SKM-1 (cell line): ENCODE data around the gene TLCD4.
"Not testable (repeated sequence)": the region's sequence is repeated elsewhere in the genome, so short reads cannot be mapped to it uniquely, and the experiment has no call there.

Source experiments
- DNase-seq: peaks from one replicate; lab custom pipeline; 2025; ENCODE audit not compliant: unreplicated experiment; lab: John Stamatoyannopoulos, UW

TLCD4 gene

GRCh38 chr1:95117207-95118066, at the start of gene TLCD4:
TSS of gene TLCD4 (plus strand) at chr1:95117355. CDS start at chr1:95143902, 26,547 bp downstream.
- no peak for DNase-seq

GRCh38 chr1:95067568-95067967, 49.6 kb upstream of the TLCD4 start:
- DNase-seq = no peak

GRCh38 chr1:95068956-95069709, 48.0 kb upstream of the TLCD4 start:
- DNase-seq = no peak

- DNase-seq = no peak
Observed at GRCh38 chr1:95069710-95070093, 47.5 kb upstream of the TLCD4 start.

- no peak for DNase-seq
Observed at GRCh38 chr1:95071539-95071938, 45.6 kb upstream of the TLCD4 start.

GRCh38 chr1:95072117-95072516, 45.0 kb upstream of the TLCD4 start:
- DNase-seq = no peak

- DNase-seq = peak; percentile 86
Observed at GRCh38 chr1:95072532-95073419, 44.4 kb upstream of the TLCD4 start, which contains the start of gene ALG14. TSS of gene ALG14 (minus strand) at chr1:95072951. CDS start at chr1:95072898, 53 bp downstream.

- DNase-seq = no peak
Observed at GRCh38 chr1:95073446-95073845, 43.7 kb upstream of the TLCD4 start.

- no peak for DNase-seq
Observed at GRCh38 chr1:95076034-95076433, 41.1 kb upstream of the TLCD4 start.

- no peak for DNase-seq
Observed at GRCh38 chr1:95080446-95080845, 36.7 kb upstream of the TLCD4 start.

- DNase-seq = no peak
Observed at GRCh38 chr1:95080879-95081278, 36.3 kb upstream of the TLCD4 start.

- DNase-seq = no peak
Observed at GRCh38 chr1:95084317-95085176, 32.6 kb upstream of the TLCD4 start.

GRCh38 chr1:95085376-95085775, 31.8 kb upstream of the TLCD4 start:
- DNase-seq = no peak

- no peak for DNase-seq
Observed at GRCh38 chr1:95086949-95087533, 30.1 kb upstream of the TLCD4 start.

- DNase-seq = no peak
Observed at GRCh38 chr1:95088303-95088702, 28.9 kb upstream of the TLCD4 start.

GRCh38 chr1:95089650-95090287, 27.4 kb upstream of the TLCD4 start:
- DNase-seq = no peak

- DNase-seq = not testable (repeated sequence)
Observed at GRCh38 chr1:95091290-95091689, 25.9 kb upstream of the TLCD4 start.

GRCh38 chr1:95092891-95093290, 24.3 kb upstream of the TLCD4 start:
- DNase-seq = not testable (repeated sequence)

- no peak for DNase-seq
Observed at GRCh38 chr1:95093296-95093695, 23.9 kb upstream of the TLCD4 start.
